ENCODE measurements around the gene SNAPC2.
"Not testable (repeated sequence)": the region's sequence is repeated elsewhere in the genome, so short reads cannot be mapped to it uniquely, and the experiment has no call there.

SNAPC2 gene

DNA sequence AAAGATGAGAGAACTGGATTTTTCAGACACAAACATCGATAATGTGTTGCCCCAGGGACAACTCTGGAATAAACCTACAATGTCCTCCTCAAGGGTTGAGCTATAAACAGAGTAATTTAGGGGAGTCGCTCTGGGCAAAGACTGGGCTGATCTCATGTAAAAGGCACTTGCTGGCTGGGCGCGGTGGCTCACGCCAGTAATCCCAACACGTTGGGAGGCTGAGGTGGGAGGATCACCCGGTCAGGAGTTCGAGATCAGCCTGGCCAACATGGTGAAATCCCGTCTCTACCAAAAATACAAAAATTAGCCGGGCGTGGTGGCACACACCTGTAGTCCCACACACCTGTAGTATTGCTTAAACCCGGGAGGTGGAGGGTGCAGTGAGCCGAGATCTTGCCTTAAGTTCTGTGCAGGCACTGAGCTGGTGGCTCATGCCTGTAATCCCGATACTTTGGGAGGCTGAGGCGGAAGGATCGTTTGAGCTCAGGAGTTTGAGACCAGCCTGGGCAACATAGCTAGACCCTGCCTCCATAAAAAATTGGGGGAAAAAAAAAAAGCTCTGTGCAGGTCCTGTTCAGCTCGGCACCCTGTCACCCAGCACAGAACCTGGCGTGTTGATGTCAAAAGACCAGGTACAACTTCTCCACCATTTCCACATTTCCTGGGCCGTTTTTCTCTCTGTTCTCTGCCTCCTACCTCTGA, 21.9 kb downstream of the SNAPC2 start:
- DNase-seq: no peak

DNA sequence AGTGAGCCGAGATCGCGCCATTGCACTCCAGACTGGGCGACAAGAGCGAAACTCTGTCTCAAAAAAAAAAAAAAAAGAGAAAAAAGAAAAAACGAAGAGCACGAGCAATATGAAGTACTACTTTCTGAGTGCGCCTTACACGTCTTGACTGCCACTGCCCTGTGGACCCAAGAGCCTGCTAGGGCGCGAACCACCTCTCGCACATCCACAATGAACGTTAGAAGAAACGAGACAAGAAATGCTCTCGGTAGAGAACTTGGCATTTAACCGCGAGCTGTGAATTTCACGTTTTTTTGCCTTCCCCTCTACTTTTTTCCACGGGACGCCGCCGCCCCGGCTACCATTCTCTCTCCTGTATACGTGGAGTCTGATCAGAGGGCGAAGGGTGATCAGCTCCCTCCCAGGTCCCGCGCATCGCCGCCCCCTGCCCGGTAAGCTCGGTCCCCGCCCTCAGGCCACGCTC, 22.9 kb downstream of the SNAPC2 start:
- no peak for DNase-seq

DNA sequence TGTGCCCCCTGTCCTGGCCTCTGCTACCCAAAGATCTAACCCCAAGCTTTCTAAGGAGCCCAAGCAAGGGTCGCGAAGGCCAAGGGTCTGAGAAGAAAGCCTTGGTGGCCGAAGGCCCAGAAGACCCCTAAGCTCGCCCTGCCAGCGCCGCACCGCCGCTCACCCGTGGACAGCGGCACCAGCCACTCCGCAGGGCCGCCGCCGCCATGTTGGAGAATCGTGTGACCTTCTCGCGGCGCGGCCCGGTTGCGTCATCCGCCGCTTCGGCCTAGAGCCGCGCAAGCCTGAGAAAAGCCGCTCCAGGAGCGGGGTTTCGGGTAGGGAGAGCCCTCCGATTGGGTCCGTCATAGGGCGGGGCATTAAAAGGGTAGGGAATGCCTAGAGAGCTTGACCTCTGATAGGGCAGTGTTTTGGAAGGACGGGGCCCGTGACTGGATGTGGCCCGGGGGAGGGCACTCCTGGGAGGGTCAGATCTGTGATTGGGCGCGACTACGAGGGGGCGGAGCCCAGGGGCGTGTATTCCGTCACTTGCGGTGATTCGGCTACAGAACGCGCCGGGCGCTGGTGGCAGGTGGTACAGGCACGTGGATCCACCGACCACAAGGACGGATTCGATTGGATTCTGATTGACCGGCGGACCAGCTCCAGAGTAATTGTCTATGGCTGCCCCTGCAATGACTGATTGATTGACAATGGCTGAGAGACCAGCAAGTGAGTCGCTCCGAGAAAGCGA, 23.5 kb downstream of the SNAPC2 start, which contains the start of gene TIMM44:
TSS of gene TIMM44 (minus strand) at position 223 of the 733 bp plus-strand sequence. CDS start at position 208, 15 bp downstream.
- peak; percentile 97 for DNase-seq

DNA sequence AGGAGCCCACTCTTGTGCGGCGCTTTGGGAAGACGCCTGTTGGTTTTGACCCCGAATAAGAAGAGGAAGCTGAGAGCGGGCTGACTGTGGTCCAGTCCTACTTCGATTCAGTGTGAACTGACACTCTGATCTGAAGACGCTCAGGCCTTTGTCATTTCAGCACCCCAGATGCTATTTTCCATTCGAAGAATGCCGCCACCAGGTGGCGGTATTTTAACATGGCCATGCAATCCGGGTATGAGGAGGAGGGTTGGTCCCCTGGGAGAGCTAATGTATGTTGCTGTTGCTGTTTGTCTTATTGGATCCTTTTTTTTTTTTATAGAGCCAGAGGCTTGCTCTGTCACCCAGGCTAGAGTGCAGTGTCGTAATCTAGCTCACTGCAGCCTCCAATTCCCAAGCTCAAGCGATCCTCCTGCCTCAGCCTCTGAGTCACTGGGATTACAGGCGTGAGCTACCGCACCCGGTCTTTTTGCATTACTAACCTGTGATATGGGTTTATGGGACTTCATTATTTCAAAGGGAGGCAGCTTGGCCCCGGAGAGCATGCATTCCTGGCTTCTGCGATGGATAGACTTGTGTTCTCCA, 24.1 kb downstream of the SNAPC2 start:
- DNase-seq: peak; percentile 94

DNA sequence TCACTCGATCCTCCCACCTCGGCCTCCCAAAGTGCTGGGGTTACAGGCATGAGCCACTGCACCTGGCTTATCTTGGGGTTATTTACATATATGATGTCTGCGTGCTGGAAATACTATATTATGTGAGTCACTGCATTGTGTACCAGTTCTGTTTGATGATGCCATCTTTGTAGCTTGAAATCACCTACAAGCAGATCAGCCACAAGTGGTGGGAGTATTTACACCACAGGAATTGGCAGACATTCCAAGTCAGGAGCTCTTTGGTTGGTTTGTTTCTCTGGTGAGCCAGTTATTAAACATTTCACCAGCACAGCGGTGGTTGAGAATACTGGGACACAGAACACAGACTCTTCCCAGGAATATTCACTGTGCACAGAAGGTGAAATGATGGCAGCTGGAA, 27.8 kb downstream of the SNAPC2 start:
- DNase-seq: no peak

DNA sequence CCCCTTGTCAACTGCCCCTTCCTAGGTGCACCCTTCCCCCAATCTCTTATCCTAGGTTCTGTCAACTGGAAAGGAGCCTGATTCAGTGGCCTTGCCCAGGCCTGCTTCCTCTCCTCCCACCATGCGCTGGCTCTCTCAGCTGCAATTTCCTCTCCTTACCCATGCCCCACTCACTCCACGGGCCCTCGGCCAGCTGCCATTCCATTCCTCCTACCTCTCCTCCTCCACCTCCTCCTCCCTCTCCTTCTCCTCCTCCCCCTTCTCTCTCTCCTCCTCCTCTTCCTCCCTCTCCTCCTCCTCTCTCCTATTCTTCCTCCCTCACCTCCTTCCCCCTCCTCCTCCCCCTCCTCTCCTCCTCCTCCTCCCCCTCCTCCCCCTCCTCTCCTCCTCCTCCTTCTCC, 32.9 kb downstream of the SNAPC2 start:
- DNase-seq: no peak

DNA sequence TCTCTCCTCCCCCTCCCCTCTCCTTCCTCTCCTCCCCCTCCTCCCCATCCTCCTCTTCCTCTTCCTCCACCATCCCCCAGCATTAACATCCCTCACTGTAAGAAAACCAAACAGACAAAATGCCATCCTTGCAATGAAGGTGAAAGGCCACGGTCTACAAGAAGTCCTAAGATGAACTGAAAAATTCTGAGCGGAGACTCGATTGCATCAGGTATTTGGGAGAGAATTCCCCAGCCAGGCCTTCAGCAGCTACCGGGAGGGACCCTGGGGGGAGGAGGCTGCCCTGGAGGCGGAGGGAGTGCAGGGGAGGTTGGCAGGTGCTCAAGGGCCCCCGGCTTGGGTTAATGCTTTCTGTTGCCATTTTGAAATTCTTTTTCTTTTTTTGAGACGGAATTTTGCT, 33.4 kb downstream of the SNAPC2 start:
- no peak for DNase-seq

DNA sequence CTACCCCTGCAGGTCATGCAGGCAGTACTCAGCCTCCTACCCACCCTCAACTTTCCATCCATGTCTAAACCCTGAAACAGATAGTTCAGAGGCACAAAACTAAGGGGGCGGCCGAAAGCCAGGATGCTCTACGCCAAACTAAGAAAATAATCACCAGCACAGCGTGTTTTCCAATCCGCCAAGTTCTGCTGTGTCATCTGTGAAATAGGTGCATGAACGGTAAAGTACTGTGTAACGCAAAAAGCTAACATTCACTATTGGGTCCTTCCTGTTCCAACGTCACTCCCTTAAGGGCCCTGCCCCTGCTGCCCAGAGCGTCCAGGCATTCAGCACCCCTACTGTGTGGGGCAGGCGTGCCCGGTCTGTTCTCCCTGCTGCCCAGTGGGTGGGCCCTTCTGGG, 35.6 kb downstream of the SNAPC2 start:
- DNase-seq: no peak

DNA sequence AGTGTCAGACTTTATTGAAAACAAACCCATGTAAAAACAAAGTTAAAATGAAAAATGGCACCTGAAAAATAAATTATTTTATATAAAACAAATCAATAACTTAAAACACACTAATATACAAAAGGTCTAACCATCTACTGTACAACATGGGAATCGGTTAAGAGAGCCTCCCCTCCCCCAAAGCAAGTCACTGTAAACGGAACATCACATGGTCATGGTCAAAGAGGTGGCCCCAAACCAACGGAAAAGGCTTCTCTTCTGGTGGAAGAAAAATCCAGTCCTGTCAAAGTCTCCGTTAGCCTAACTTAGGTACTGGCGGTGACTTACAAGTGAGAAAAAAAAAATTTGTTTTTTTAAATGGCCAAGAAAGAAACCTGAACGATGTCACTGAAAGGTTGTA, 39.1 kb downstream of the SNAPC2 start:
- no peak for DNase-seq

DNA sequence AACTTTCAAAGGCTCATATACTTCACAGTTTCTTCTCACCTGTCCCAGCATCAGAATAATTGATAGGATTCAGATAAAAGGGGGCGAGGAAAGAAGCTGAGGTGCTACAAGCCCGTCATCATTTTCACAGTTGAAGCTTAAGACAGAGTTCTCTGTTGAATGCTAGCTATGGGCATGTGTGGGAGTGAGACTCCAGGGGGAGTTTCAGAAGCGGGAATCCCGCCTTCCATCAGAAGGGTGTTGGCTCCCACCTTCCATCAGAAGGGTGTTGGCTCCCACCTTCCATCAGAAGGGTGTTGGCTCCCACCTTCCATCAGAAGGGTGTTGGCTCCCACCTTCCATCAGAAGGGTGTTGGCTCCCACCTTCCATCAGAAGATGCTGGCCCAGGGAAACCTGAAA, 40.9 kb downstream of the SNAPC2 start:
- not testable (repeated sequence) for DNase-seq

DNA sequence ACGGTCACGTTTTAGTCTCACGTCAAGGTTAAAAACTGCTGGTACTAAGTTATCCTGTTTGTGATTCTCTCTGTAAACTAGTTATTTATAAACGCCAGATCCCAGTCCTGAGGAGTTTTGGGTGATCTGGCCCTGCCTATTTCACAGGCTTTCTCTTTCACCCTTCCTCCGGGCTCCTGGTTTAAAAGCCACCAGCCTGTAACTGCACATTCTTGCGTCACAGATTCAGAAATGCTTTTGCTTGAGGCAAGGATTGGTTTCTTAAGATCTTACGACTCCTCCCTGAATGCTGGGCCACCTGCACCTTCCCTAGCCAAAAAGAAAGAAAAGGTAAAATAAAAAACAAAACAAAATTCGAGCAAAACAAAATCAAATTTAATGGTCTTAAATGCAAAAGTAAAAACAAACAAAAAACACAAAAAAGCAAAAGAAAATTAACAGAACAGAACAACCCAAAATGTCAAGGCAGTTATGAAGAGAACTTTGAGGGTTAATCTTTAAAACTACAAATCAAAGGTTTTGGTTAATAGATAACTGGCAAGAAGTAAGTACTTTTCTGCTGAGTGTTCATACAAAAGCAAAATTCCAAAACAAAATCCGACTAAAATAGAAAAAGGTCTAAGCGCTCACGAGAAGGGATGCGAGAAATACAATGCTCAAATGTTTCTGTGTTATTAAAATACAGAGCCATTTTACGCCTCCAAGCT, 41.9 kb downstream of the SNAPC2 start:
- DNase-seq: no peak

DNA sequence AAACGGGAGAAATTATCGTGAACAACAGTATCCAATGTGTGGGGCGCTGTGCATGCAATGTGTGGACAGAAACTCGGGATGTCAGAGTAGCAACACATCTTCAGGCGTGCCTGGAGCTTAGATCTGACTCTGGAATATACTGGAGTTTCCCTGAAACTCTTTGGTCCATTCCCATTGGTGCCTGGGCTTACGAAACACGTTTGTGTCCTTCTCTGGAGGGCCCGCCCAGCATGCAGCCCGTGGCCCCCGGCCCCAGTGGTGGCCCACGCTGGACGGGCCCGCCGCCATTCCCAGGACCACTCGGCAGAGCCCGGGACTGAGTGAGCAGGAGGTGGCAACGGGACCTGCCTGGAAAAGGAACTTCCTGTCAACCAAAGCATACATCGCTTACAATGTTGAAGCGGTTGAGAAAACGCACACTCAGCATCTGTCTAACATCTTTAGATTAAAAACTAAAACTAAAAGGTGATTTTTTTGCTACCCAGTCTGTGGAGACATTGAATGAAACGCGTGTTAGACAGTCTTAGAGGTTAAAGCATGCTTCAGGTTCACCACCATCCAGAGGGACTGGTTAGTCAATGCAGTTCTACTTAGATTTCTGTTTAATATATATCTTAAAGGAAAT, 42.6 kb downstream of the SNAPC2 start:
- no peak for DNase-seq

DNA sequence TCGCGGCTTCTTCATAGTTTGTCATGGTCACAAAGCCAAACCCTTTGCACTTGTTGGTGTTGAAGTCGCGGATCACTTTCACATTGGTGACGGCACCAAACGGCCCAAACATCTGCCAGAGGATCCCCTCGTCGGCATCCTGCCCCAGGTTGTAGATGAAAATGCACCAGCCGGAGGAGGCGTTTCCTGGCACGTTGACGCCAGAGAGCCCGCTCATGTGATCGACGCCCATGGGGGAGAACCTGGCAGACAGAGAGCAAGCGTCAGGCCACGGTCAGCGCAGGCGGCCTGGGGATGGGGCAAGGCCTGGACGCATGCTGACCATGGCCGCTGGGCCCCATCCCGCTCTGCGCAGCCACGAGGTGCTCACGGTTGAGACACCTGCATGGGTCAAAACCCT, 43.4 kb downstream of the SNAPC2 start:
- DNase-seq: no peak

DNA sequence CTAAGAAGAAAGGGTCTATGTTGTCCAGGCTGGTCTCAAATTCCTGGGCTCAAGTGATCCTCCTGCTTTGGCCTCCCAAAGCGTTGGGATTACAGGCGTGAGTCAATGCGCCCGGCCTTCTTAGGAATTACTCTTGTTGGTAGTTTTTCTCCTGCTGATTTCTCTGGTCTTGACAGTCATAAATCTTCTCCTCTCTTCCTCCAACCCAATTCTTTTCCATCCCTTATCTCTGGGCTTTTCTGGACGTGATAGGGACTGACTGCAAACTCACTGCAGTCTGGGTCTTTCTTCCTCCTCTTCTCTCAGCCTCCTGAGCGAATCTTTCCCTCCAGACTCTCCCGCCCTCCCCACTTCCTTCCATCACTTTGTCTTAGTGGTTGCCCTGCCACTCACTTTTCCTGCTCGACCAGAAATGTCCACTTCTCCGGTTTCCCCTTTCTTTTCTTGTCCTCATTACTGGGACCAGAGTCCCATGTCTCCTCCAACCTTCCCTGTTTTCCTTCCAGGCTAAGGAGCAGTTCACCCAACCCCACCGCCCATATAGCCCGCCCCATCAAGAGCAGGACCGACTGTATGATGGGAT, 45.2 kb downstream of the SNAPC2 start:
- DNase-seq: no peak

DNA sequence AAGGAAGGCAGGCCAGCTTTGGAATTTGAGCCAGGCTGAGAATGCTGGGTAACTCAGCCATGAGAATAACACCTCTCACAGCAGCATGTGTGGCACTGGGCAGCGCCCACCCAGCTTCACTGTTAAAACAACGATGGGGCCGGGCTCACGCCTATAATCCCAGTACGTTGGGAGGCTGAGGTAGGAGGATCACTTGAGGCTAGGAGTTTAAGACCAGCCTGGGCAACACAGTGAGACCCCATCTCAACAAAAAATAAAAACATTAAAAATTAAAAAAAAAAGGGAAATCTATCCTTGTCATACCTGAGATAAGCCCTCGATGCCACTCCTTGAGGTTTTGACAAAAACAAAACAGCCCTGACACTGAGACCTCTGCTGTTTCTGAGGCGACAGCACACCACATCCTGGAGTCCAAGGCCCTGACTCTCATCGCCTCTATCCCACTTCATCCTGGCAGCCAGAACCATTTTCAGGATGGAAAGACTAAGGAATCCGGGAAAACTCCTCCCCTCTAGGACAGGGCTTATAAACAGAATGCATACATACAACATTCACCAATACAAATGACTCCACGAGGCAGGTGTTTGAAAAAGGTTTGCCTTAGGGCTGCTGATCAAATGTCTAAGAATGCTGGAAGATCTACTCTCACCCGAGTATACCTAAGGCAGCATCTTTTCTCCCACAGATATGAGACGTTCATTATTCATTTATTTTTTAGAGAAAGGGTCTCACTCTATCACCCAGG, 46.0 kb downstream of the SNAPC2 start:
- DNase-seq: no peak

DNA sequence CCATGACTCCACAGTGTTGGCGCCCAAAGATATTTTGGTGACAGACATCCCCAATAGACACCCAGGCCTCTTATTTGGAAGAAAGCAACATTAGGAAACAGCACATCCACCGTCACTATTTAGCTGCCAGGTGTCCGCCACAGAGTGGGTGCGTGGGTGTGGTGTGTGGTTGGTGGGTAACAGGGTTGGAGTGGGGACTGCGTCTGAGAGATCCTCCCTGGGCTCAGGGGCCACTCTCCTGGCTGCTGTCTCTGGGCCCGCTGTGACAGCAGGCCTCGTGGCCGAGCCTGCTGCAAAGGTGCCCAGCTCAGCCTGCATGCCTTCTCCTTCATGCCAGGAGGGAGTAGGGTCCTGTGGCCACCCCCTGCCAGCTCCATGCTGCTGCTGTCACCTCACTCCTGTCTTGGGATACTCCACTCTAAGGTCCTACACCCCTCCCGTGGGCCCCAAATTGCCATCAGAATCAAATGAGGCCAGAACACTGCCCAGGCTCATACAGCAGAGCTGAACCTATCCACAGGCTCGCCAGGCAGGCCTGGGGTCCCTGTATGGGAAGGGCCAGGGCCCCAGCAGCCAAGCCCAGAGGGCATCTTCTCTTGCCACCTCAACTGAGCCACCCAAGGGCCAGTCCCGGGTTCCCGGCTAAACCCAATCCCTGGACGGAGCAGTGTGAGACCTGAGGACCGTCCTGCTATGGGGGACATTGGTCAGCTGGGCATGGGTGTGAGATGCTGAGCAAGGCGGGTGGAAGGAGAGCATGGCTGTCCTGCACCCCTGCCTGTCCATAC, 48.1 kb downstream of the SNAPC2 start:
- DNase-seq: no peak

DNA sequence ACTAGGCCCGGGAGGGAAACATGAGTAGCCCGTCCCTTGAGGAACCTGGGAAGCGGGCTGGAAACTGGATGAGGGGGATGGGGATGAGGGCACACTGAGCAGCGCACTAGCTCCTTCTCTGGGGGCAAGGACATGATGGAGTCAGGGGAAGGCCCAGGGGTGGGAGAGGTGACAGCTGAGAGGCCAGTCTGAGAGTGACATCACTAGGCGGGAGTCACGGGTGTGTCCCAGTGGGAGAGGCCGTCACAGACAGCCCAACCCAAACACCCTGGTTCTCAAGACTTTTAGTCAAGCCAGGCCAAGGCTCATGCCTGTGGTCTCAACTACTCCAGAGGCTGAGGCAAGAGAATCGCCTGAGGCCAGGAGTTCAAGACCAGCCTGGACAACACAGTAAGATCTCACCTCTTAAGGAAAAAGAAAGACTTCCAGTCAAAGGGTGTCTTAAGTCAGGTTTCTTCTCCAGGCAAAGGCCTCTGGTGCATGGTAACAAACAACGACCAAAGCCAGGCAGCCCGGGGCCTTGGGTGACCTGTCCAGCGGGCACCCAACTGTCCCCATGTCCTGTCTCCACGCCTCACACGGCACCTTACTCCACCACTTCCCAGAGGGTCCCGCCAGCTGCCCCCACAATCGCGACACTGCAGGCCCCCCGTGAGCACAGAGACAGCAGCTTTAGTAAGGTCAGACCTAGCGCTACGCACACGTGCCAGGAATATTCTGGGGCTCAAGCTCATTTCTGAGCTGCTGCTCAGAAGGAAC, 48.8 kb downstream of the SNAPC2 start:
- DNase-seq: no peak

DNA sequence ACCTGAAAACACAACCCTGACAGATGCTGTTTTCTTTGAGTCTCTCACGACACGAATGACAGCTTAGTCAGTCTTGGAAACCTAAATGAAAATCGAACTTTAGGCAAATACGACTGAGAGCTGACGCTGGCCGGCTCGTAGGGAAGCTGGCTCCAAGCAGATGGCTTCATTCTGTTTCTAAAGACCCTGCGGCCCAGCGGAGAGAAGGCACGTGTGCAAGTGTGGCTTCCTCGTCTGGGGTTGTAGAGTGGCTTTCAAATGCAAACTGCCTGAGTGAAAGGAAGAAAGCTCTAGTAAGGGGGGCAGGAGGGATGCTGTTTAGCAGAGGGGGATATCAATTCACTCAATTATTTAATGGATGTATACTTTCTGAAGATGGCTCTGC, 49.4 kb downstream of the SNAPC2 start:
- DNase-seq: no peak

DNA sequence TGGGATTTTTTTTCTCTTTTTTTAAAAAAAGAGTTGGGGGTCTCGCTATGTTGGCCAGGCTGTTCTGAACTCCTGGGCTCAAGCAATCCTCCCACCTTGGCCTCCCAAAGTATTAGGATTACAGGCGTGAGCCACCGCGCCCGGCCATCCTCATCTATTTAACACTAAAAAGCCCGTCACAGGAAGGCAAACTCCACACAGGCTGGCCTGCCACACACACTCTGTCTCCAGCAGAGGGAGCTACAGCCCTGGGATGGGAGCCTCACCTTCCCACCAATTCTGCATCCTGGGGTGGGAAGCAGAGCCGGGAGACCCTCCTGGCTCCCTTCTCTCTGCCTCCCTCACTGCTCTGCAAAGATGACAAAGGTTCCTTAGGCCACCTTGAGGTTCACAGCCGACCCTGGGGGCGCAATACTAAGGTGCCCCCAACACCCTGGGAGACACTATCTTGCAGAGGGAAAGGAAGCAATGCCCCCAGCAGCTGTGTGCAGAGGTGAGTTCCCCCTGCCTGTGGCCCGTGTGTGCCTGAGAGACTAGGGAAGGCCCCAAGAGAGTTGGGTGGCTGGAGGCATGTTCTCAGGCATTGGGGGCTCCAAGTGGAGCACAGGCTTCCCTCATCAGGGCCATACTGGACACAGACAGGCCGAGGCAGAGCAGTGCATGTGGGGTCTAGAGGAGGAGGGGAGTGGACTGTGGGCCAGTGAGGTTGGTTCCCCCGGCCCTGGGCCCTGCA, 50.7 kb downstream of the SNAPC2 start:
- no peak for DNase-seq

Data from activated CD8-positive, alpha-beta memory T cell treated with anti-CD3 and anti-CD28 coated beads, Interleukin-2, amount 50 U/mL, for 48 hours (primary cell).